K562 (cell line): ENCODE measurements around the gene PRR35. TPM values are rescaled to one million over a fixed set of nuclear protein-coding genes. Genes with fewer than 3 reads are reported as not detected.

ENCODE experiments used
- ATAC-seq: fragments of 200-7000 bp; cut with Tn5 transposase; 3 replicates; pipeline ENCODE4 v1.9.1; 2020; ENCODE audit warnings: moderate library complexity
- BruUV-seq: library from RNA; stranded (reverse); fragments of 400-500 nt; replicated peaks from 2 replicates; lab custom pipeline; 2021; lab: Mats Ljungman, UMichigan
- CTCF ChIA-PET: fragments of 300-600 bp; formaldehyde crosslinking; extraction: SDS; loops from one replicate; lab custom pipeline; 2021; ENCODE audit warnings: low intra/inter-chr PET ratio; lab: Yijun Ruan, JAX
- POLR2A ChIA-PET: fragments of 300-600, 350-650 bp; sonication (Branson Sonifier 250); formaldehyde crosslinking; extraction: SDS; loops from one replicate; lab custom pipeline; 2021; ENCODE audit warnings: antibody characterized with exemption, inconsistent platforms; lab: Yijun Ruan, JAX
- DNase-seq, 4 experiments: peaks; one replicate each; pipeline versions ENCODE4 v3.0.0 to v3.0.0-alpha.2; 2011 to 2018; ENCODE audit warnings: low spot score in 3 of 4, mixed read lengths in 3 of 4; ENCODE audit errors: extremely low read depth in 1 of 4
- FAIRE-seq: peaks from 2 replicates; lab custom pipeline; 2011; peaks lifted over from hg19 to GRCh38; lab: Jason Lieb, UNC
- H2AFZ ChIP-seq: 2 replicates; pipeline ENCODE4 v1.6.0; 2011; ENCODE audit warnings: low read depth, low read length, control low read depth, inconsistent platforms
- H3K27ac ChIP-seq: fragments of 200-600 bp; 3 replicates; pipeline ENCODE4 v1.8.0; 2011; ENCODE audit warnings: low read depth, mild to moderate bottlenecking, control low read depth, inconsistent platforms, low read length, moderate library complexity, mixed read lengths; ENCODE audit errors: extremely low read depth
- H3K27me3 ChIP-seq, 2 experiments: fragments of 300-600 bp in 1 of 2; 2 replicates in 1 of 2; 3 replicates in 1 of 2; pipeline versions ENCODE4 v1.6.0 to v1.8.0; 2011; ENCODE audit warnings: inconsistent platforms in 2 of 2, low read length in 2 of 2, mild to moderate bottlenecking in 1 of 2, mixed read lengths in 1 of 2, moderate library complexity in 1 of 2; ENCODE audit not compliant: control insufficient read depth in 2 of 2, insufficient read depth in 2 of 2
- H3K36me3 ChIP-seq: fragments of 300-600 bp; 3 replicates; pipeline ENCODE4 v1.8.0; 2011; ENCODE audit warnings: mild to moderate bottlenecking, low read length, inconsistent platforms; ENCODE audit not compliant: control insufficient read depth, insufficient read depth
- H3K4me1 ChIP-seq, 2 experiments: fragments of 200-600 bp in 1 of 2; replicated peaks in 1 of 2; 2 replicates in 1 of 2; 3 replicates in 1 of 2; pipeline versions ENCODE4 v1.5.1 to v1.8.0; 2011; ENCODE audit warnings: inconsistent platforms in 2 of 2, low read length in 2 of 2, mild to moderate bottlenecking in 1 of 2, mixed read lengths in 1 of 2, moderate library complexity in 1 of 2; ENCODE audit not compliant: control insufficient read depth in 2 of 2, insufficient read depth in 2 of 2
- H3K4me2 ChIP-seq: 2 replicates; pipeline ENCODE4 v1.6.1; 2011; ENCODE audit warnings: low read length, control low read depth, inconsistent platforms, mixed read lengths; ENCODE audit not compliant: insufficient read depth
- H3K4me3 ChIP-seq: fragments of 200-600 bp; sonication (generic), shearing (Covaris generic); 2 replicates; pipeline ENCODE4 v1.5.1; 2016; ENCODE audit warnings: control low read depth, inconsistent platforms
- H3K79me2 ChIP-seq: fragments of 200-600 bp; 3 replicates; pipeline ENCODE4 v1.8.0; 2011; ENCODE audit warnings: low read length, inconsistent platforms; ENCODE audit not compliant: control insufficient read depth, insufficient read depth
- H3K9ac ChIP-seq, 2 experiments: 2 replicates each; pipeline versions ENCODE4 v1.6.0 to v1.6.1; 2011; ENCODE audit warnings: low read depth in 2 of 2, low read length in 2 of 2, control low read depth in 1 of 2, inconsistent platforms in 1 of 2, mild to moderate bottlenecking in 1 of 2, mixed read lengths in 1 of 2; ENCODE audit not compliant: insufficient read depth in 1 of 2
- H3K9me1 ChIP-seq: one replicate; pipeline ENCODE4 v1.6.0; 2011; ENCODE audit warnings: inconsistent platforms, mild to moderate bottlenecking, low read length, moderate library complexity; ENCODE audit not compliant: control insufficient read depth, insufficient read depth
- H3K9me3 ChIP-seq: replicated peaks from 2 replicates; pipeline ENCODE4 v1.5.1; 2011; ENCODE audit warnings: low read depth, low read length, inconsistent platforms; ENCODE audit not compliant: control insufficient read depth, insufficient read depth
- H4K20me1 ChIP-seq: replicated peaks from 2 replicates; pipeline ENCODE4 v1.6.1; 2011; ENCODE audit warnings: low read length, inconsistent platforms, mixed read lengths; ENCODE audit not compliant: control insufficient read depth, insufficient read depth
- CBX2 ChIP-seq: fragments of 200-600 bp; sonication (generic); IDR thresholded peaks from one replicate; pipeline ENCODE4 v1.6.1; 2012; ENCODE audit warnings: mild to moderate bottlenecking, low read length, inconsistent platforms; ENCODE audit not compliant: insufficient read depth, poor library complexity, severe bottlenecking
- CHCHD3 ChIP-seq: fragments of 250-450 bp; sonication (Bioruptor Pico); IDR thresholded peaks from 2 replicates; pipeline ENCODE4 v2.1.2; 2022; ENCODE audit warnings: mild to moderate bottlenecking
- KDM1A ChIP-seq, 2 experiments: fragments of 450-650 bp; IDR thresholded peaks; 2 replicates each; pipeline ENCODE4 v1.6.1; 2016; ENCODE audit warnings: mild to moderate bottlenecking in 2 of 2
- MITF ChIP-seq: IDR thresholded peaks from 2 replicates; pipeline ENCODE4 v1.6.1; 2014; ENCODE audit warnings: antibody characterized with exemption
- NFIC ChIP-seq: fragments of 450-650 bp; IDR thresholded peaks from 2 replicates; pipeline ENCODE4 v1.6.1; 2017; ENCODE audit warnings: mild to moderate bottlenecking, inconsistent platforms
- SETDB1 ChIP-seq: IDR thresholded peaks from one replicate; pipeline ENCODE4 v1.6.1; 2012; ENCODE audit warnings: low read length, control low read depth, inconsistent platforms
- TFAP4 ChIP-seq: sonication (generic); formaldehyde crosslinking; IDR thresholded peaks from 2 replicates; pipeline ENCODE4 v1.8.0; 2022; ENCODE audit warnings: missing genetic modification reagents, mild to moderate bottlenecking, moderate library complexity, borderline replicate concordance
- WGBS: fragments of 100-300 bp; shearing (Covaris generic); methylation state at CpG from one replicate; pipeline ENCODE4 v1.1.6; 2016; ENCODE audit warnings: low coverage, mixed read lengths; ENCODE audit not compliant: insufficient coverage; ENCODE audit errors: missing lambda C conversion rate; 5-methylcytosine and 5-hydroxymethylcytosine counted together
- in situ Hi-C: fragments of 300-500 bp; cut with MboI; formaldehyde crosslinking; loops from 4 replicates; pipeline ENCODE4 v1.15.0; 2018; ENCODE audit warnings: inconsistent platforms, mixed read lengths
- intact Hi-C: fragments of 100-400 bp; cut with micrococcal nuclease; formaldehyde crosslinking; loops from 2 replicates; pipeline ENCODE4 v1.14.2; 2022
- polyA plus RNA-seq, 8 experiments: library from polyadenylated mRNA; depleted of rRNA in 4 of 8; stranded (reverse) in 5 of 8; unstranded in 3 of 8; fragments of >200 nt; fragmentation: Nextera tagmentation in 2 of 8; fragmentation: Illumina TruSeq in 1 of 8; extraction: Ambion mirVana in 2 of 8; extraction: Trizol in 1 of 8; gene quantifications; 2 replicates each; pipeline versions ENCODE4 v1.2.1 to v1.2.3, GENCODE V29; 2011 to 2014; ENCODE audit warnings: inconsistent platforms in 1 of 8, missing spikeins in 1 of 8
- total RNA-seq, 7 experiments: library from RNA; depleted of rRNA in 6 of 7; stranded (reverse); fragments of >200 nt in 6 of 7; fragmentation: Illumina TruSeq in 2 of 7; extraction: Trizol in 2 of 7; gene quantifications; 2 replicates each; pipeline versions ENCODE4 v1.2.1 to v1.2.3, GENCODE V29; 2011 to 2021; ENCODE audit warnings: low replicate concordance in 1 of 7
- TF ChIP-seq, protein P1 (sequence below): fragments of 250-450 bp; sonication (Bioruptor Pico); IDR thresholded peaks from 2 replicates; pipeline ENCODE4 v1.5.0; 2021

PRR35 gene
- total and polyA plus RNA-seq, 9 of the 15 experiments (the other 6 are each of a cell fraction or from before 2014, with no cell fraction given) = 0.17 to 0.45 (median 0.21) TPM; not detected in 5

GRCh38 chr16:558298-559020 lies 1.7 kb upstream of the PRR35 start:
- POLR2A ChIA-PET = interaction anchor here (0.6 to 1.0 kb wide), 2 partner anchors 31 to 1001 kb away, joined by 3 read pairs; partner anchors contain the start of gene CAPN15
- no peak for FAIRE-seq
- no peak overlapping the region for H3K4me3 ChIP-seq

More at GRCh38 chr16:558298-559020, 1.7 kb upstream of the PRR35 start:
- Histone ChIP-seq H3K27me3 (peaks cover 3 to 17% of the 10 kb centered on the region in 2 experiments; a peak in 4 of 5 replicates), H3K27ac (no peak overlapping the region), H3K9me3 (no peaks in the 10 kb centered on the region), H3K79me2 (no peaks in the 10 kb centered on the region), H3K36me3 (peaks cover 8% of the 10 kb centered on the region; the same call in 1 of the 3 replicates), H4K20me1 (no peaks in the 10 kb centered on the region), H3K9ac (no peak overlapping the region), H3K4me1 (peaks cover 0 to 86% of the 10 kb centered on the region in 2 experiments; a peak in 2 of 5 replicates), H2AFZ (no peak overlapping the region), H3K4me2 (no peak overlapping the region), H3K9me1 (no peaks in the 10 kb centered on the region)
- WGBS = 29% methylated on average over 17 of the region's 22 CpGs
- intact Hi-C loops (no loop called here), in situ Hi-C loops (no loop called here)
- ATAC-seq (peak; percentile 17), DNase-seq (no peak)
- TF ChIP-seq TFAP4 (CRISPR knock-in tag) = 0 out of 2 replicates have a peak, but pooled peaks have one; percentile 12
- no peak for TF ChIP-seq NFIC
- TF ChIP-seq CHCHD3 (CRISPR knock-in tag) = no peak
- TF ChIP-seq SETDB1 = no peak
- TF ChIP-seq, protein P1, sequence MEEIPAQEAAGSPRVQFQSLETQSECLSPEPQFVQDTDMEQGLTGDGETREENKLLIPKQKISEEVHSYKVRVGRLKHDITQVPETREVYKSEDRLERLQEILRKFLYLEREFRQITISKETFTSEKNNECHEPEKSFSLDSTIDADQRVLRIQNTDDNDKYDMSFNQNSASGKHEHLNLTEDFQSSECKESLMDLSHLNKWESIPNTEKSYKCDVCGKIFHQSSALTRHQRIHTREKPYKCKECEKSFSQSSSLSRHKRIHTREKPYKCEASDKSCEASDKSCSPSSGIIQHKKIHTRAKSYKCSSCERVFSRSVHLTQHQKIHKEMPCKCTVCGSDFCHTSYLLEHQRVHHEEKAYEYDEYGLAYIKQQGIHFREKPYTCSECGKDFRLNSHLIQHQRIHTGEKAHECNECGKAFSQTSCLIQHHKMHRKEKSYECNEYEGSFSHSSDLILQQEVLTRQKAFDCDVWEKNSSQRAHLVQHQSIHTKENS (CRISPR knock-in tag) = no peak
- TF ChIP-seq MITF = no peak
- TF ChIP-seq KDM1A (IDR thresholded peaks at IDR 0.05) = no peak
- TF ChIP-seq CBX2 = no peak
- CTCF ChIA-PET = no interaction called here
- BruUV-seq = no TSS peak
